GM03348 (cell line): ENCODE measurements around the gene ANK2.
A peak's percentile ranks its signal among the peaks of the same experiment; 100 is the strongest.

Experiments used
- DNase-seq: peaks from one replicate; pipeline ENCODE4 v3.0.0; 2012; ENCODE audit warnings: low spot score

Gene ANK2

GRCh38 chr4:113290666-113291065 is 241.2 kb downstream of the ANK2 start:
- DNase-seq, result no peak

DNA sequence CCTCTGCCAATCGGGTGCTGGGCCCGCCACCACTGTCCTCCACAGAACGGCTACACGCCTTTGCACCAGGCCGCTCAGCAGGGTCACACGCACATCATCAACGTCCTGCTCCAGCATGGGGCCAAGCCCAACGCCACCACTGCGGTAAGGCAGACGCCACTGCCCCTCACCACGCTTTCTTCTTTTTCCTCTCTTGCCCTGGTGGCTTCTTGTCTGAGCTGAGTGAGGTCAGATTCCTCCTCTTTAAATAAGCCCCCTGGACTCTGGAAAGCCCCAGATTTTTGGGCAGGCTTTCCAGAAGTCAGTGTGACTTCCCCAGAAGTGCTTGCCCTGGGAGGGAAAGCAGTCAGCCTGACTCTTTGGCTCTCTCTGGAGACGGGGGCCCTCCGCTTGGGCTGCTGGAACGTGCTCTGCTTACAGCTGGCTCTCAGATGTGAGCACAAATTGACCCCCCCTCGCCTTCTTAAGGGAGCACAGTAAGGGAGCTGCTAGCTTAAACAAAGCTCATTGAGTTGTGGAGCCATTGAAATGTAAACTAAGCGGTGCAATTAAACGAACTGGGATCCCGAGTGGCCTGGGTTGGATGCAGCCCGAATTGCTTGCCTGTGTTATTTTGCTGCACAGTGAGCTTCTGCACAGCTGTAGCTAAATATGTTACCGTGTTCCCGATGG is 243.1 kb downstream of the ANK2 start:
- peak; percentile 57 for DNase-seq

- DNase-seq, result peak; percentile 62
Observed at GRCh38 chr4:113293043-113293560, 243.6 kb downstream of the ANK2 start.

- DNase-seq, result no peak
Observed at GRCh38 chr4:113293674-113294073, 244.2 kb downstream of the ANK2 start.

GRCh38 chr4:113294908-113295307 is 245.5 kb downstream of the ANK2 start:
- no peak for DNase-seq

DNA sequence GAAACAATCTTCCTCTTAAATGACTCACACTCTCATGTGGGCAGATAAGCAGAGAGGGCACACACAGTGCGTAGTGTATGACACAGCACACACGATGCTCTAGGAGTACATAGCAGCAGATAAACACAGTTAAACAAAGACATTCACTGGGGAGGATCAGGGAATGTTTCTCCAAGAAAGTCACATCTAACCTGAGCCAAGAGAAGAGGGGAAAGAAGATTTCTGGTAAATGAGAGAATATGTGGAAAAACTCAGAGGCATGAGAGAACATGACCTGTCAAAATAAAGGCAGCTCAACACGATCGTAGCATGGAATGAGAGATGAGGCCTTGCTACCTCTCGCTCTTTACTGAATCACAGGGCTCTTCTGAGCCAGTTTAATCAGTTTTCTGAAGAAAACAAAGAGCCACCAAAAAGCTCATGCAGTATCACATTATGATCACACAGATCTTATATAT is 251.0 kb downstream of the ANK2 start:
- peak; percentile 51 for DNase-seq

DNA sequence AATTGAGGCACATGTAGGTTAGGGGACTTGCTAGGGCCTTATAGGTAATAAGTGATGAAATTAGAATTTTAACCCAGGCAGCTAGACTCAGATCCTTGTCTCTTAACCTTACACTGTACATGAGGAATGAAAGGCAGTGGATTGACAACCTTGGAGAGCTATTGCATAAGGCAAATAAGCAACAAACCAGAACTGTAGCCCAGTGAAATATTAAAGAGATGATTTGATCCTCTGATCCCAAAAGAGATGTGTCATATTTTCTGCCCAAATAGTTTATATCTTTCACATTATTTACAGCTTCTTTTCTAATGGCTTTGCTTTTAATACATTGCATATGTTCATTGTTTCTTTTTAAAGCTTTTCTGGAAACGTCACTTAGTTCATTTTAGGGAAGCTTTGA is 252.6 kb downstream of the ANK2 start:
- no peak for DNase-seq

DNA sequence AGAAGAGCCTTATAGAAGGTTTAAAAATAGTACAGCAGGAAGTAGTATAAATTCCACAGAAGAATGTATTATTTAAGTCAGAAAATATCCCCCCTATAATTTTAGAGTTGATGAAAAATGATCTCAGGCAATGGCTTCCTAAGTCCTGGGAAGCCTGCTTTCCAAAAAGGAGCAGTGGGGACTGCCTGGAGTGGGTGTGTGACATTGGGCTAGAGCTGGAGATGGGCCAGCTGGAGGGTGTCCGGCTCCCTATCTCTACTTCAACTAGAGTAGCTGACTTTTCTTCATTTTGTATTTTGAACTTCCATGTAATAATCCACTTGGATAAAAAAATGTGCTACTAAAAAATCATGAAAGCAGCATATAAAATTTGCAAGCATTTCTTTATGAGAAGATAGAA is 253.9 kb downstream of the ANK2 start:
- no peak for DNase-seq

- no peak for DNase-seq
Observed at GRCh38 chr4:113311047-113311446, 261.6 kb downstream of the ANK2 start.

DNA sequence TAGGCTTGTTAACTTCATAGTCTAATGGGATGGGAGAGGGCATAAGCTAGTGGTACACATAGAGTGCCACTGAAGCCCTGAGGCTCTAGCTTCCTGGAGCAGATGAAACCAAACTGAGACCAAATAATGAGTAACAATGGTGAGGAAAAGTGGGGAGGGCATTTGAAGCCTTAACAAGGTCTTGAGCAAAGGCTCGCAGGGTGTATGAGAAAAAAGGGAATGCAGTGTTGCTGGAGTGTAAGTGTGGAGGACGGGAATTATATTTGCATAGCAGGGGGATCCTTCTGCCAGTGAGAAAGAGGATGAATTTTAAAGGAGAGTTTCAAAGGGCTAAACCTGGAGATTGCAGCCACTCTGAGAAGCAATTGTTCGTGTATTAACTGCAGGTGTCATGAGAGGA is 263.1 kb downstream of the ANK2 start:
- no peak for DNase-seq

- no peak for DNase-seq
Observed at GRCh38 chr4:113314426-113314825, 265.0 kb downstream of the ANK2 start.

DNA sequence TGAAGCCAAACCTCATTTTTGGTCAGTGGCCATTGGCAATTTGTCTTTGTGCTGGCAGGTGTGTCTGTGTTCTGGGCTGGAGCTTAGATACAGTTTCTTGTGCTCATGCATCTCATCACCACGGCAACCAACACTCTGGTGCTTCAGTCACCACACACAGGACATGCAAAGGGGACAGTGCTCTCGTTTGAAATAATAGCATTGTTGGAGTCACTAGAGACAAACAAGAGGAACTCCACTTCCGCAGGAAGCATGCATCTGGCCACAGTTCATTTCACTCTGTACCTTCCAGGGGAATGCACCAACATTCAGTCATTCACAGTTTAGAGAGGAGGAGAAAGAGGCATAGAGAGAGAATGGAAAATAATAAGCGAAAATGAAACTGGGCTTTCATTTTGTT is 267.4 kb downstream of the ANK2 start:
- DNase-seq, result no peak

DNA sequence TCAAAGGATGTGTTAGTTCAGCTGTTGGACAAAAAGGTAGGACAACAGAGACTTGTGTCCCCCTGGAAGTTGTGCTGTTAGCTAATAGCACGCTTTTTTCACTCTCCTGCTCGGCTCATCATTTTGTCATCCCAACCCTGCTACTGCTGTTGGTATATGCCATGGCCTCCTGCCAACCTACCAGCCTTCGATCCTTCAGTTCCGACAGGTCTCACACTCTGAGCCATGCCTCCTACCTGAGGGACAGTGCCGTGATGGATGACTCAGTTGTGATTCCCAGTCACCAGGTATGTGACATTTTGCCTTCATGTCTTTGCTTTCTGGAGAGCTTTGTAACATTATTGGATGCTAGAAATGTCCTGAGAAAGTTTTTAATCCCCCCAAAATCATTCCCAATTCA is 268.1 kb downstream of the ANK2 start:
- no peak for DNase-seq

- DNase-seq, result no peak
Observed at GRCh38 chr4:113322736-113323135, 273.3 kb downstream of the ANK2 start.

GRCh38 chr4:113325876-113326615 is 276.6 kb downstream of the ANK2 start:
- DNase-seq, result no peak

GRCh38 chr4:113327494-113327893 is 278.0 kb downstream of the ANK2 start:
- no peak for DNase-seq

DNA sequence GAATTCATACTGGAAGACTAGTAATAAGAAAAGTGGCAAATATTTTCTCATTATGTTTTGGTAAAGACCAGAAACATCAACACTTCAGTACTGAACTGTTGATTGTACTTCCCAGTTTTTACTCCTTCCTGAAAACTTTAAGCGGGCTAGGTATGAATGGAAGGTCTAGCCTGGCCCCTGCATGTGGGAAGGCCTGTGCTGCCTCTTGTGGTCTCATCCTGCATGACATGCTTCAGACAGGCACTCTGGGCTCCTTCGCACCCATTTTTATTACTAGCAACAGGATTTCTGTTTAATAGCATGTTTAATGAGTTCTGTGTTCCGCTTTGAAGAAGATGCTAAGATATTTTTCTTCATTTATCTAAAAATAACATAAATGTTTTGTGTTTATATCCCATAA is 279.1 kb downstream of the ANK2 start:
- no peak for DNase-seq

DNA sequence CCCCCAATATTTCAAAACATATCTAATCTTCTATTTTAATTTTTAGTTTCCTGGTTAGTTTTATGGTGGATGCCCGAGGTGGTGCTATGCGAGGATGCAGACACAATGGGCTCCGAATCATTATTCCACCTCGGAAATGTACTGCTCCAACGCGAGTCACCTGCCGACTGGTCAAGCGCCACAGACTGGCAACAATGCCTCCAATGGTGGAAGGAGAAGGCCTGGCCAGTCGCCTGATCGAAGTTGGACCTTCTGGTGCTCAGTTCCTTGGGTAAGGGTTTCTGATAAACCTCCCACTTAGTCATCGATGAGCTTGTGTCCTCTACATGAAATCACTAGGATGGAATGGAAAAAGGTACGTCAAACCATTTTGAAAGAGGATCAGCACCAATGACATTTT is 280.7 kb downstream of the ANK2 start:
- no peak for DNase-seq

GRCh38 chr4:113331811-113332210 is 282.4 kb downstream of the ANK2 start:
- DNase-seq, result no peak

GRCh38 chr4:113332701-113333100 is 283.2 kb downstream of the ANK2 start:
- DNase-seq, result no peak

- no peak for DNase-seq
Observed at GRCh38 chr4:113335746-113336145, 286.3 kb downstream of the ANK2 start.

DNA sequence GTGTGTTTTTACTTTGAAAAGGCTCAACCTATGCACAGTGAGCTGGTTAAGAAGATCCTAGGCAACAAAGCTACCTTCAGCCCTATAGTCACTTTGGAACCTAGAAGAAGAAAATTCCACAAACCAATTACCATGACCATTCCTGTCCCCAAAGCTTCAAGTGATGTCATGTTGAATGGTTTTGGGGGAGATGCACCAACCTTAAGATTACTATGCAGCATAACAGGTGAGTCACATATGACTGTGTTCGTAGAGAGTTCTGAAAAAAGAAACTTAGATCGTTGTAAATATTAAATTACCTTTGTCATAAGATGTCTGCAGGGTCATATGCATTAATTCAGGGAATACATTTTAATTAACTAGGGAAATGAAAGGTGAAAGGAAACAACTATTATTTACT is 287.1 kb downstream of the ANK2 start:
- DNase-seq, result no peak

- DNase-seq, result no peak
Observed at GRCh38 chr4:113339430-113339813, 290.0 kb downstream of the ANK2 start.

- DNase-seq, result no peak
Observed at GRCh38 chr4:113344100-113344499, 294.6 kb downstream of the ANK2 start.
